Esophagus (tissue), 2 donors: ENCODE results near the gene CD47. TPM values are rescaled to one million over a fixed set of nuclear protein-coding genes. Genes with fewer than 3 reads are reported as not detected.

Experiments used
- H3K27ac ChIP-seq, 2 donors: one replicate each; pipeline ENCODE4 v1.5.1; 2013; ENCODE audit warnings: low read depth in 2 of 2, mild to moderate bottlenecking in 2 of 2, inconsistent platforms in 1 of 2, low read length in 1 of 2, moderate library complexity in 1 of 2
- H3K27me3 ChIP-seq, 2 donors: one replicate each; pipeline ENCODE4 v1.6.1; 2013; ENCODE audit warnings: low read length in 2 of 2, control low read depth in 1 of 2, mild to moderate bottlenecking in 1 of 2; ENCODE audit not compliant: insufficient read depth in 2 of 2, control insufficient read depth in 1 of 2
- H3K36me3 ChIP-seq, 2 donors: one replicate each; pipeline ENCODE4 v1.6.1; 2013; ENCODE audit warnings: low read length in 1 of 2; ENCODE audit not compliant: control insufficient read depth in 2 of 2, insufficient read depth in 2 of 2
- H3K4me1 ChIP-seq, 2 donors: one replicate each; pipeline ENCODE4 v1.6.1; 2013; ENCODE audit warnings: low read length in 1 of 2; ENCODE audit not compliant: control insufficient read depth in 2 of 2, insufficient read depth in 2 of 2
- H3K4me3 ChIP-seq, 2 donors: one replicate each; pipeline ENCODE4 v1.5.1; 2013; ENCODE audit warnings: low read length in 2 of 2, mild to moderate bottlenecking in 2 of 2, low read depth in 1 of 2, moderate library complexity in 1 of 2
- H3K9me3 ChIP-seq, 2 donors: one replicate each; pipeline ENCODE4 v1.6.1; 2013; ENCODE audit warnings: mild to moderate bottlenecking in 2 of 2, low read depth in 1 of 2, low read length in 1 of 2, moderate library complexity in 1 of 2; ENCODE audit not compliant: control insufficient read depth in 2 of 2, insufficient read depth in 1 of 2
- WGBS, 2 donors: extraction: QIAGEN DNeasy Blood & Tissue Kit; methylation state at CpG; one replicate each; pipeline ENCODE4 v1.1.7; 2013; 5-methylcytosine and 5-hydroxymethylcytosine counted together
- polyA plus RNA-seq, 2 donors: library from polyadenylated mRNA; stranded (reverse); fragments of 200-250 nt; gene quantifications; one replicate each; pipeline ENCODE4 v1.2.3, GENCODE V29; 2013
- donor health status: healthy with polysubstance abuse.
- donor health status: Bipolar disorder and iron deficiency.

Gene CD47
- polyA plus RNA-seq, 2 donors: 73.6 to 73.7 TPM

DNA sequence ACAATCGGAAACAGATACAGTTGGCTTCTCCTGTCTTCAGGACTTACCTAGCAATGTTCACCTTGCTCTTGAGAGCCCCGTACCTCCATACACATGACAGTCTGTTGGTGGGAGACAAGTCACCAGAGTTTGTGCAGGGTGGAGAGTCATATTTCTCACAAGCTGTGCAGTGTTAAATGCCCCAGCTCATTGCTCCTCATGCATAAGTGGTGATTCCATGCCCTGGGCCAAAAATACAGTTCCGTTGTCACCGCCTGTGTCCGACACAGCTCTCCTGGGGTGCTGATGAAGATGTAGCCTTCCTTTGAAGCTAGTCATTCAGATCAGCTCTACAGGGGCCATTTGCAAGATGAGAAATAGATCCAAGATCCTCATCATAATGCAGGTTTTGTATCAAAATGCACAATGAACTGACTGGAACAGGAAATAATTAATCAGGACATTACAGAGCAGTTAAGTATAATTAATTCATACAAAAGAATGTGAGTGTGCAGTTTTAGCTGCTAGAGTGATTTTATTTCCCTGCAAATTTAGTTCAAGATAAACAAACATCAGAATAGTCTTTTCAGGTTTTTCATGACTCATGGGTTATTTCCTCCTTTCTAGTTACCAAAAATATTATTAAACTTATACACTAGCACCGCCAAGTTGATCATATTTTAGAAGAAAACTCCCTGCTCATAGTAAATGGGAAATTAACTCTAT, 66.5 kb downstream of the CD47 start:
- Histone ChIP-seq H3K36me3 (no peaks in the 10 kb centered on the region), H3K9me3 (no peaks in the 10 kb centered on the region), H3K4me1 (peaks cover 0 to 7% of the 10 kb centered on the region in 2 donors), H3K27ac (no peak overlapping the region), H3K4me3 (no peak overlapping the region), H3K27me3 (no peaks in the 10 kb centered on the region)
- WGBS, 2 donors: 73 to 74% methylated on average over 6 of the region's 6 CpGs

DNA sequence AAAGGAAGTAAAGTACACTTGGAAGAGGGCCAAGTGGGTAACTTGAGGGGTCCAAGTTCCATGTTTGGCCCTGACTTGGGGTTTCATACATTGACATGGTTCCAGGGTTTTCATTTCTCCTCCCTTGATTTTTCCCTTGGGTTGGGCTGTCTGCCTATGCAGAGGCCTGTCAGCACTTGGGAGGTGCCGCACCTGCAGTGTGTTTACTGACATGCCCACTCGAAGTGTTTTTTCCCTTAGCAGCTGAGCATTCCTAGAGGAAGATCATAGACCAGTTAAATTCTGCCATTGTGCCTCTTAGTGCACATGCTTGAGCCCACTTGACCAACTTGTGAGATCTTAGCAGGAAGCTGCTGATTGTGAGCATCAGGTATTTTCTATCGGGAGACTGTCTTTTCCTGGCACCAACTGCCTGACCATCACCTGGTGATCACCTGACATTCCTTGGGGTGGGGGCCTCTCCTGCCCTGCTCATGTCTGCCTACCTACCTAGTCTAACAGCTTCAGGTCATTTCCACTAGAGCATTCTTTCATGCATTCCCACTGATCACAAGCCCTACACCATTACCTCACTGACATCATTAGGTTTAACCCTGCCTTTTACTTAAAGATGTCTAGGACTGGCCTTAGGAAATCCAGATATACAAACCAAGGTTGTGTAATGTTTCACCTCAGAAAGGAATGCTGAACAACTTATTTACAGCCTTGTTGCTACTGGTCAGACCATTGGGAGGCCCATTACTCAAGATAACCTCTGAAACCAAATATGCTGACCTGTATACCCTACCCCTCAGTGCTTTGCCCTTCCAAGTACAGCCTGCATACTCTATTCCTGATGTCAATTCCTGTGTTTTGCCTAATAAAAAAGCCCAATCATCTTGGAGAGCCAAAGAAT, 68.3 kb downstream of the CD47 start:
- Histone ChIP-seq H3K27me3 (no peaks in the 10 kb centered on the region), H3K4me1 (peaks cover 0 to 7% of the 10 kb centered on the region in 2 donors), H3K4me3 (no peak overlapping the region), H3K36me3 (no peaks in the 10 kb centered on the region), H3K9me3 (no peaks in the 10 kb centered on the region), H3K27ac (peak overlapping the region in 1 of 2 donors; percentile 33)
- 68 to 76% methylated on average over 3 of the region's 3 CpGs for WGBS, 2 donors

DNA sequence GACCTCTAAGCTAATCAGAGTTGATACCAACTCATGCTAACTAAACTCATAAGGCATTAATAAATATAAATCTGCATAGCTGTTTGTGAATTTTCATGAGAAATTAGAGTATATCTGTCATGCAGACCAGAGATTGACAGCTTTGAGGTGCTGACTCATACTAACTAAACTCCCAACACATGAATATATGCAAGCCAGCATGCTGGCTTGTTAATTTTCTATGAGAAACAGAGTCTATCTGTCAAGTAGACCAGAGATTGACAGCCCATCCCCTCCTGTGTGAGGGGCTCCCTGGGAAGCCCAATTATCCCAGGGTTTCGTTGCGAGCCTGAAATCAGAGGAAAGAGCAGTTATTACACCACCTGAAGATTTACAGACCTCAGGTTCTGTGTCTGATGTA, 69.3 kb downstream of the CD47 start:
- H3K4me1 ChIP-seq: peaks cover 0 to 7% of the 10 kb centered on the region in 2 donors
- H3K27me3 ChIP-seq: no peaks in the 10 kb centered on the region
- no peaks in the 10 kb centered on the region for H3K9me3 ChIP-seq
- no peak overlapping the region for H3K27ac ChIP-seq
- no peaks in the 10 kb centered on the region for H3K36me3 ChIP-seq
- no peak overlapping the region for H3K4me3 ChIP-seq
- WGBS, 2 donors: 96 to 97% methylated on average over 2 of the region's 2 CpGs

- Histone ChIP-seq H3K27me3 (no peaks in the 10 kb centered on the region), H3K36me3 (no peaks in the 10 kb centered on the region), H3K4me3 (no peak overlapping the region), H3K27ac (no peak overlapping the region), H3K9me3 (no peaks in the 10 kb centered on the region), H3K4me1 (peaks cover 0 to 7% of the 10 kb centered on the region in 2 donors)
- 74 to 80% methylated on average over 3 of the region's 3 CpGs for WGBS, 2 donors
Observed at GRCh38 chr3:108021131-108021530, 69.7 kb downstream of the CD47 start.

- no peak overlapping the region for H3K27ac ChIP-seq
- peaks cover 0 to 7% of the 10 kb centered on the region in 2 donors for H3K4me1 ChIP-seq
- H3K36me3 ChIP-seq: no peaks in the 10 kb centered on the region
- no peaks in the 10 kb centered on the region for H3K27me3 ChIP-seq
- WGBS, 2 donors: 78 to 81% methylated on average over 8 of the region's 8 CpGs
- no peak overlapping the region for H3K4me3 ChIP-seq
- no peaks in the 10 kb centered on the region for H3K9me3 ChIP-seq
Observed at GRCh38 chr3:108018552-108018951, 72.3 kb downstream of the CD47 start.

GRCh38 chr3:108017587-108017986, 73.2 kb downstream of the CD47 start:
- 74 to 86% methylated on average over 4 of the region's 4 CpGs for WGBS, 2 donors
- H3K27me3 ChIP-seq: no peaks in the 10 kb centered on the region
- no peak overlapping the region for H3K4me3 ChIP-seq
- H3K27ac ChIP-seq: no peak overlapping the region
- H3K9me3 ChIP-seq: no peaks in the 10 kb centered on the region
- peaks cover 0 to 7% of the 10 kb centered on the region in 2 donors for H3K4me1 ChIP-seq
- H3K36me3 ChIP-seq: no peaks in the 10 kb centered on the region

DNA sequence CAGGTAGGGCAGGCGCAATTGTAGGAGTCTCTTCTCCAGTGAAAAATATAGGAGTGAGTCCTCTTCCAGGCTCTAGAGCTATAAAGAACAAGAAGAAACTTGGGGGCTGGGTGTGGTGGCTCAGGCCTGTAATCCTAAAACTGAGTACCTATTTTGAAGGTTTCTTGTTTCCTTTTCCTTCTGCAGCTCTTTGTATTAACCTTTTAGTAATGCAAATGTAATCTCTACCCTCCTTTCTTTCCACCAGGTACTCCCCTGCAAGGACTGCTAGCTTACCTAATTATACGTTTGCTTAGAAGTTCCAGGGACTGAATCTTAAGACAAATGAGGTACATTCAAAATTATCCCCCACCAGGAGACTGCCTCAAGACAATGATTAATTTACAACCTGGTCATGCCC, 75.9 kb downstream of the CD47 start:
- no peaks in the 10 kb centered on the region for H3K9me3 ChIP-seq
- no peaks in the 10 kb centered on the region for H3K36me3 ChIP-seq
- H3K27ac ChIP-seq: no peak overlapping the region
- H3K27me3 ChIP-seq: no peaks in the 10 kb centered on the region
- no peak overlapping the region for H3K4me3 ChIP-seq
- 95 to 97% methylated on average over 2 of the region's 2 CpGs for WGBS, 2 donors
- H3K4me1 ChIP-seq: no peaks in the 10 kb centered on the region

GRCh38 chr3:108013141-108014055, 77.4 kb downstream of the CD47 start:
- WGBS, 2 donors: 76 to 80% methylated on average over 8 of the region's 8 CpGs
- Histone ChIP-seq H3K27me3 (no peaks in the 10 kb centered on the region), H3K9me3 (no peaks in the 10 kb centered on the region), H3K4me1 (no peaks in the 10 kb centered on the region), H3K4me3 (no peak overlapping the region), H3K36me3 (no peaks in the 10 kb centered on the region), H3K27ac (no peak overlapping the region)

GRCh38 chr3:108012304-108012703, 78.5 kb downstream of the CD47 start:
- Histone ChIP-seq H3K9me3 (no peaks in the 10 kb centered on the region), H3K4me1 (no peaks in the 10 kb centered on the region), H3K27me3 (no peaks in the 10 kb centered on the region), H3K36me3 (no peaks in the 10 kb centered on the region), H3K27ac (no peak overlapping the region), H3K4me3 (no peak overlapping the region)
- WGBS, 2 donors: 92 to 93% methylated on average over 8 of the region's 8 CpGs
